Ovary (tissue), 3 donors: Measurements from ENCODE around the gene PHACTR3.

Experiments used
- EP300 ChIP-seq: sonication (generic); formaldehyde crosslinking; IDR thresholded peaks from one replicate; pipeline ENCODE4 v1.6.1; 2017; ENCODE audit warnings: antibody characterized with exemption
- POLR2A ChIP-seq: fragments of 450-650 bp; IDR thresholded peaks from one replicate; pipeline ENCODE4 v1.6.1; 2017; ENCODE audit warnings: antibody characterized with exemption, mild to moderate bottlenecking, moderate library complexity
- TF ChIP-seq, protein P1 (sequence below), 3 donors: fragments of 450-650 bp in 2 of 3; fragments of 200-600 bp in 1 of 3; IDR thresholded peaks; one replicate each; pipeline versions ENCODE4 v1.5.1 to v1.8.0; 2016 to 2022; ENCODE audit warnings: antibody characterized with exemption in 3 of 3, mild to moderate bottlenecking in 1 of 3
- donor health status: DM: no; HTN: no; CAD: no.

GRCh38 chr20:59814840-59815340 lies 210.6 kb downstream of the PHACTR3 start:
- TF ChIP-seq, protein P1, sequence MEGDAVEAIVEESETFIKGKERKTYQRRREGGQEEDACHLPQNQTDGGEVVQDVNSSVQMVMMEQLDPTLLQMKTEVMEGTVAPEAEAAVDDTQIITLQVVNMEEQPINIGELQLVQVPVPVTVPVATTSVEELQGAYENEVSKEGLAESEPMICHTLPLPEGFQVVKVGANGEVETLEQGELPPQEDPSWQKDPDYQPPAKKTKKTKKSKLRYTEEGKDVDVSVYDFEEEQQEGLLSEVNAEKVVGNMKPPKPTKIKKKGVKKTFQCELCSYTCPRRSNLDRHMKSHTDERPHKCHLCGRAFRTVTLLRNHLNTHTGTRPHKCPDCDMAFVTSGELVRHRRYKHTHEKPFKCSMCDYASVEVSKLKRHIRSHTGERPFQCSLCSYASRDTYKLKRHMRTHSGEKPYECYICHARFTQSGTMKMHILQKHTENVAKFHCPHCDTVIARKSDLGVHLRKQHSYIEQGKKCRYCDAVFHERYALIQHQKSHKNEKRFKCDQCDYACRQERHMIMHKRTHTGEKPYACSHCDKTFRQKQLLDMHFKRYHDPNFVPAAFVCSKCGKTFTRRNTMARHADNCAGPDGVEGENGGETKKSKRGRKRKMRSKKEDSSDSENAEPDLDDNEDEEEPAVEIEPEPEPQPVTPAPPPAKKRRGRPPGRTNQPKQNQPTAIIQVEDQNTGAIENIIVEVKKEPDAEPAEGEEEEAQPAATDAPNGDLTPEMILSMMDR (IDR thresholded peaks at IDR 0.05): no peak
- TF ChIP-seq POLR2A (no peak), EP300 (no peak)
